NCI-H1694 treated with DMSO at 0.1 percent for 48 hours (cell line): ENCODE results near the gene SNX20.

Experiments used
- DNase-seq: peaks from one replicate; lab custom pipeline; 2025; lab: John Stamatoyannopoulos, UW

Gene SNX20

DNA sequence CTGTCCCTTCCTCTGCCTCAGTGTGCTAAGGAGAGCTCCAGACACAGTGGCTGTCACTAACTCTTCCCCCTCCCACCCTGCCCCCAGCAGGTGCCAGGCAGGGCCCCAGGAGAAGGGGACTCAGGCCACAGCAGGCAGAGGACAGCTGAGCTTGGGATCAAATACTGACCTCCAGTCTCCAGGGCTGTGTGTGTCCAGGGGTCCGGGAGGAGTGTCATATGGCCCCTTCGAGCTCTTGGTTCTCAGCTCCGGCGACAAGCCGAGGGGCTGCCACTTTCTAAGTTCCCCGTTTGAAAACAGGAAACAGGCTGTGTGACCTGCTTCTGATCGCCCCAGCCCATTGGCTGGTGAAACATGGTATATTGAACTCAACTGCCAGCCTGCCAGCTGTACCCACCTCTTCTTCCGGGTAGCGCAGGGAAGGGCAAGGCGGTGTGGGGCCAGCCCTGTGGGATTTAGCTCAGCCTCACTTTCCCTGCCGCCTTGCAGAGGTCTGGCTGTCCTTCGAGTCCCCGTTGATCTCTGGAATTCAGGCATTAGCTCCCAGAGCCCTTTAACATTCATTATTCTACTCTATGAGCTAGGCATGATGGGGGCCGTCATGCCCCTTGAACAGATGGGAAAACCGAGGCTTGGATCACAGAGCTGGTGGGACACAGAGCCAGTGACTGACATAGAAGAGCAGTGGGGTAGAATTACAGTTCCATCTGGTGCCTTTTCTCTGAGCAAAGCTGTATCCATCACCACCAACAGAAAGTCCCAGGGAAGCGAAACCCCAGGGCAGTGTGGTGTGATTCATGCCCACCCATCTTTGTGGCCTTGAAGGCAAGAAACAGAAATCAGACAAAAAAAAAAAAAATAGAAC, at the start of gene SNX20:
Gene SNX20 (minus strand): TSS at position 292 of the 865 bp plus-strand sequence. CDS start 3,786 bp downstream, outside the sequence.
- no peak for DNase-seq

DNA sequence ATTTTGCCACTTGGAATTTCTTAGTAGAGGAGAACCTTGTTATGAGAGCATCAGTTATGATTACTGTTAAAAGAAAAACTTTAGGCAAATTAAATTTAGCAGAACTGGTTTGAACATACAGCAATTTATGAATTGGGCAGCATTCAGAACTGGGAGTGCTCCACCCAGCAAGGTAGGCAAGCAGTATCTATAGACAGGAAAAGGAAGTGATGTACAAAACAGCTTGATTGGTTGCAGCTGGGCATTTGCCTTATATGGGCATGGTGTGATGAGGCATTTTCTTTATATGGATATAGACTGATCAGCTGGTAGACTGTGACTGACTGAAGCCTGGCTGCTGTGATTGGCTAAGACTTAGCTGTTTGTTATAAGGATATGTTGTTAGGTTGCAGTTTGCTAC, 43.2 kb upstream of the SNX20 start:
- no peak for DNase-seq

GRCh38 chr16:50722960-50723359, 41.8 kb upstream of the SNX20 start:
- DNase-seq = no peak

DNA sequence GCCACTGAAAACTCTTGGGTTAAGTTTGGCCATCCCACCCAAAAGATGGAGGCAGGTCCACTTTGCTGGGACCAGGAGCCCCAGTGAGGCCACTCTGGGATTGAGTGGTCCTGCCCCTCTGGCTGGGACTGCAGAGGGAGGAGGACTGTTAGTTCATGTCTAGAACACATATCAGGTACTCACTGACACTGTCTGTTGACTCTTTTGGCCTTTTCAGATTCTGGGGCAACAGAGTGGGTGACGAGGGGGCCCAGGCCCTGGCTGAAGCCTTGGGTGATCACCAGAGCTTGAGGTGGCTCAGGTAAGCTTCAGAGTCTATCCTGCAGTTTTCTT, 41.3 kb upstream of the SNX20 start:
- no peak for DNase-seq

- no peak for DNase-seq
These were observed 40.7 kb upstream of the SNX20 start for GRCh38 chr16:50721549-50722404.

DNA sequence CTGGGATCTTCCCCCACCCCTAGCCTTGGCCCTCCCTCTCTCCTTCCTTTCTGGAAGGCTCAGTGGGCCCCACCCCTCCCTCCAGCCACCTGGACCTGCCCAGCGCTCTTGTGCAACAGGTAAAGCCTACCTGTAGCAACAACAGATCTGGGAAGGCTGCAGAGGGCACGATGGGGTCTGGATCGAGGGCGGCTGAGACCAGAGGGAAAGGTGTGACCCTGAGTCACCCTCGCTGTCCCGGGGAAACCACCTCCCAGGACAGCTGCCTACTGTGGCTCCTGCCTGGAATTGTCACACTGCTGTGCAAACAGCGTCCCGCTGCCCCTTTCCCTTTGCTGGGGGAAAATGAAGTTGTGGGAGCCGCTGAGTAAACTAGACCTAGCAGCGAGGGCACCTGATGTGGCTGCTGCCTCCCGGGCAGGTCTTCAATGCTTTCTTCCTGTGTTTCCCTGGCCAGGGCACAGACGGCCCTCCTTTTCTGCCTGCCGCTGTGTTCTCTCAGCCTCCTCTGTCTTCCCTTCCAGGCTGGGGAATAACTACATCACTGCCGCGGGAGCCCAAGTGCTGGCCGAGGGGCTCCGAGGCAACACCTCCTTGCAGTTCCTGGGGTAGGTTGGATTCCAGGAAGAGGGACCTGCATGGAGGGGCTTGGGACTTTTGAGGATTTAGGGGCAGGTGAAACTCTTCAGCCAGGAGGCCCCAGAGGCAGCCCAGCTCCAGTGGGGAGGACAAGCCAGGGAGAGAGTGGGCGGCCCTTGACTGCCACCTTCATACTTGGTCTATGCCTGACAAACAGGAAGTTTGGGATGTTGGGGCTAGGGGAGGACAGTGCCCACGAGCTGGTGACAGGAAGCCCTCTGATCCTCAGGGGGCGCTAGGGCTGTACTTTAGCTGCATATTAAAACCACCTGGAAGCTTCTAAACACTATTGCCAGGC, 38.6 kb upstream of the SNX20 start:
- no peak for DNase-seq

DNA sequence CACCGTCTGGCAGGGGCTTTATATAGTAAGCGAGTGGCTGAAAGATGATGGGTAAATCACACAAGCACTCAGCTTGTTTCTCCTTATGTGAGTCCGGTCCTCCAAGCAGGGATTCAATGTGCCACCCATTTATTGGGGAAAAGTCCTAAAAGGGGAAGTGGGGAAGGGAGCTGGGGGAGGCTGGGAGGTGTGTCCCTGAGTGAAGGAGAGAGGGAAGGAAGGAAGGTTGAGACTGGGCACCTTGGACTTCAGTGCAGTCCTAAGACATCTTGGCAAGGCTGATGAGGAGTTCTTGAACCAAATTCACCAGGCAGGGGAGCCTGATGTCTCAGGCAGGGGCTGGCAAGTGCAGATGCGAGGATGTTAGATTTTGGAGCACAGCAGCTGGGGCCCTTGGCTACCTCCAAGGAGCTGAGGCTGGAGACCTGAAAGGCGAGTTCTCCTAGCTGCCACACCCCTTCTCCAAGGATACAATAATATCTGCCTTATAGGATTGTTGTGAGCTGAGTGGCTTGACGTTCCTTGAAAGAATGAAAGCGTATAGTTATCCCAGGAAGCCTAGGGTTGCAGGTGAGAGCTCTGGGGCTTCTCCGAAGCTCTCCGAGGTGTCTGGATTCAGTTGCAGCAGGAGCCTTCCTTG, 37.8 kb upstream of the SNX20 start:
- no peak for DNase-seq

- no peak for DNase-seq
These were observed 37.1 kb upstream of the SNX20 start for GRCh38 chr16:50718061-50718760.

- DNase-seq = no peak
These were observed 36.4 kb upstream of the SNX20 start for GRCh38 chr16:50717494-50717893.

GRCh38 chr16:50717091-50717490, 36.0 kb upstream of the SNX20 start:
- DNase-seq = no peak

DNA sequence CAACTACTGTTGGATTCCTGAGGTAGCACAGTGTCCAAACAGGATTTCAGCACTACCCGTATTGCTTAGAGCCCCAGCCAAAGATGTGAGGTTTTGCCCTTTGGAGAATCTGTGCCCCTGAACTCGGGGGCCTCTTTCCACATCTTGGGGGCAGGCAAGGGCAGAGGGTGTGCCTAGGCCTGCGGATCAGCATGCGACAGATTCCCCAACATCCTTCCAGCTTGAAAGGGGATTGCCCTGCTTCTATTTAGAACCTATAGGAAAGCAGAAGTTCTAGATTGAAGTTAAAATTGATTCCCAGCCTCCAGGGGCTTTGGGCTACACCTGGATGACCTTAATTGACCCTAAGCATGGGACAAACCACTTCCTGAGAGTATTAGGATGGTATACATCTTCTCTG, 31.8 kb upstream of the SNX20 start:
- DNase-seq = no peak

DNA sequence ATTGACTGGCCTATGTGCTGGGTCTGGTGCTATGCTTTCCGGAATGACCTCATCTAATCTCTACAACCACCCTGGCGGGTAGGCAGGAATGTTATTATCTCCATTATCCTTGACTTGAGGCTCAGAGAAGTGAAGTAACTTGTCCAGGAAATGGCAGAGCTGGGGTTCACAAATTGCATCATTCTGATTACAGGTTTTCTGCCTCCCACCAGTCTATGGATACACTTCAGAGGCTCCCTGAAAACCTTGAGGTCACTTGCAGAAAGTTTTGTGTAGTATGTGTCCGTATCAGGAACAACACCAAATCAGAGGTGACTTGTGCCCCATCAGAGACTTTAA, 31.4 kb upstream of the SNX20 start:
- no peak for DNase-seq

- peak; percentile 55 for DNase-seq
These were observed 30.9 kb upstream of the SNX20 start for GRCh38 chr16:50711862-50712559.

GRCh38 chr16:50711040-50711439, 29.9 kb upstream of the SNX20 start:
- no peak for DNase-seq

DNA sequence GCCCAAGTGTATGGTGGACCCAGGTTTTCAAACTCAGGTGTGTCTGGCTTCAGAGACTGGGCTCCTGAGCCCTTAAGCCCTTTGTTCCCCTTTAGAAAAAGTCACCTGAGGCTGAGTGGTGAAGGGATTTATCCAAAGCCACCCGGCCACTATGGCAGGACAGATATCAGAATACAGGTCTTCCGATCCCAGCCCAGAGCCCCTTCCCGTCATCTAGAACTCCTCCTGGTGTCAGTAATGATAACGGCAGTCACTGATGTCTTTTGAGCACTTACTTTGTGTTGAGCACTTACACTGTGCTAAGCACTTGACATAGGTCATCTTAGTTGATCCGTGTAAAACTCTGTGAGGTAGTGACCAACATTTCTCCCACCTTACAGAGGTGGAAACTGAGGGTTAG, 28.9 kb upstream of the SNX20 start:
- no peak for DNase-seq

DNA sequence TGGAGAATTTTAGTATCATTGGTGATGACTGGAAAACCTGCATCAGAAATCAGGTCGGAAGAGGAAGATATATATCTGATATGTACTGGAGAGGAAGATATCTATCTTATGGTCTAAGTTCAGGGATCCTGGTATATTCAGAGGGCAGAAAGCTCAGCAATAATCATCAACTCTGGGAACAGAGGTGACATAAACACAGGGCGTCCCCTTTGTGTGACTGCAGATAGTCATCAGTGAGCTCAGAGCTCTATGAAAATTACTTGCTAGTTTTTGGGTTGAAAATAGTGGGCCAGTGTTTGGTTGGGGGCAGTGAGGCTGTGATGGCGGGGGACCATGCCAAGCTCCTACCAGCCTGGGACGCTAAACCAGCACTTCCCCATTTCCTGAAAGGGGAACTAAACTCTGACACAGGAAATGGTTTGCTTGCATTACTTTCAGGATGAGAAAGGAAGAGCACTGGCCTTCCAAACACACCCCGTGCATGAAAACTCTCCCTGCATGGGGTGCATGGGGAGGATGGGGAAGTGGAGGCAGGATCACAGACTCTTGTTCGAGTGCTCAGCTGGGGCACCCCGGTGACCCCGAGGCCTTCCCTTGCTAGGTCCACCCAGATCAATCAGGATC, 28.1 kb upstream of the SNX20 start:
- DNase-seq = no peak

- DNase-seq = no peak
These were observed 27.4 kb upstream of the SNX20 start for GRCh38 chr16:50708373-50709060.

- no peak for DNase-seq
These were observed 25.1 kb upstream of the SNX20 start for GRCh38 chr16:50706250-50706649.

GRCh38 chr16:50705436-50706110, 24.5 kb upstream of the SNX20 start:
- no peak for DNase-seq
